ENCODE results near the gene UNC119B. TPM values are rescaled to one million over a fixed set of nuclear protein-coding genes. Genes with fewer than 3 reads are reported as not detected.

UNC119B gene
- total and polyA plus RNA-seq, 2 of the 4 experiments (the other 2 are of a cell fraction), result 8.4 to 21.6 TPM

GRCh38 chr12:120705618-120706017, 4.6 kb upstream of the UNC119B start:
- TF ChIP-seq, protein P1, sequence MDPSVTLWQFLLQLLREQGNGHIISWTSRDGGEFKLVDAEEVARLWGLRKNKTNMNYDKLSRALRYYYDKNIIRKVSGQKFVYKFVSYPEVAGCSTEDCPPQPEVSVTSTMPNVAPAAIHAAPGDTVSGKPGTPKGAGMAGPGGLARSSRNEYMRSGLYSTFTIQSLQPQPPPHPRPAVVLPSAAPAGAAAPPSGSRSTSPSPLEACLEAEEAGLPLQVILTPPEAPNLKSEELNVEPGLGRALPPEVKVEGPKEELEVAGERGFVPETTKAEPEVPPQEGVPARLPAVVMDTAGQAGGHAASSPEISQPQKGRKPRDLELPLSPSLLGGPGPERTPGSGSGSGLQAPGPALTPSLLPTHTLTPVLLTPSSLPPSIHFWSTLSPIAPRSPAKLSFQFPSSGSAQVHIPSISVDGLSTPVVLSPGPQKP (IDR thresholded peaks at IDR 0.05; ENCODE audit: borderline replicate concordance, low read depth, low read length), result no peak
- TF ChIP-seq MAZ (IDR thresholded peaks at IDR 0.05; ENCODE audit: borderline replicate concordance, low read depth, low read length) (no peak), RFX5 (IDR thresholded peaks at IDR 0.05; ENCODE audit: low read depth, low read length) (no peak), CTCF (conservative IDR thresholded peaks at IDR 0.05; ENCODE audit: low read depth, low read length) (no peak), CEBPB (IDR thresholded peaks at IDR 0.05; ENCODE audit: low read depth, low read length) (no peak), MXI1 (IDR thresholded peaks at IDR 0.05; ENCODE audit: borderline replicate concordance, low read depth, low read length) (no peak), BHLHE40 (IDR thresholded peaks at IDR 0.05; ENCODE audit: low read depth, low read length) (no peak), NFE2L2 (IDR thresholded peaks at IDR 0.05; ENCODE audit: low read depth, low read length) (no peak)
- no peak overlapping the region for H3K18ac ChIP-seq (ENCODE audit: low read depth, low read length)
- no peak overlapping the region for H2AFZ ChIP-seq (replicated peaks; ENCODE audit: low read length, poor library complexity)
- no peak for DNase-seq
- no peak overlapping the region for H3K14ac ChIP-seq (replicated peaks; ENCODE audit: low read depth, low read length)
- no peak overlapping the region for H3K27ac ChIP-seq (ENCODE audit: insufficient read depth, low read length)
- BruUV-seq (replicated peaks), result no TSS peak
- no peak overlapping the region for H3K56ac ChIP-seq (ENCODE audit: extremely low read depth, insufficient read depth, low read length)
- H3K27me3 ChIP-seq (ENCODE audit: control insufficient read depth, insufficient read depth, low read length), result no peaks in the 10 kb centered on the region
- peaks cover 0 to 8% of the 10 kb centered on the region in 2 experiments; a peak in 1 of 4 replicates for H3K79me1 ChIP-seq (ENCODE audit: low read depth in 1 of 2, low read length in 2 of 2)
- no peak overlapping the region for H3K4me2 ChIP-seq (ENCODE audit: low read depth, low read length)
- POLR2A ChIA-PET (ENCODE audit: unreplicated experiment), result no interaction called here
- intact Hi-C loops (cut with micrococcal nuclease) (no loop called here), dilution Hi-C loops (cut with HindIII; ENCODE audit: low sequenced_read_pairs, unreplicated experiment) (no loop called here), in situ Hi-C loops (cut with MboI; ENCODE audit: low sequenced_read_pairs) (no loop called here)
- H2BK120ac ChIP-seq (ENCODE audit: low read depth, low read length), result no peak overlapping the region
- no peaks in the 10 kb centered on the region for H4K20me1 ChIP-seq (ENCODE audit: insufficient read depth, low read length)
- H3K4me1 ChIP-seq (ENCODE audit: control insufficient read depth, insufficient read depth, low read length), result no peaks in the 10 kb centered on the region; the same call in 1 of the 2 replicates
- peaks cover 7% of the 10 kb centered on the region; the same call in 1 of the 2 replicates for H3K9me1 ChIP-seq (ENCODE audit: insufficient read depth, low read length)
- ATAC-seq (ENCODE audit: low read depth), result no peak
- no peak overlapping the region for H2BK5ac ChIP-seq (ENCODE audit: low read depth, low read length, poor library complexity, severe bottlenecking)
- H3K4ac ChIP-seq (ENCODE audit: low read depth, low read length), result no peak overlapping the region
- no peak overlapping the region for H4K91ac ChIP-seq (ENCODE audit: insufficient read depth, low read depth, low read length)
- CTCF ChIA-PET, result interaction anchor here (0.7 kb wide), 1 partner anchor 56 kb away, joined by 4 read pairs; no protein-coding TSS in a partner anchor
- WGBS, 2 experiments (ENCODE audit: extremely low coverage in 2 of 2, insufficient read length in 1 of 2), result no CpG with 5 or more reads among the region's 1 CpG
- H3K9ac ChIP-seq (ENCODE audit: low read depth, low read length), result no peak overlapping the region
- no peaks in the 10 kb centered on the region for H3K9me3 ChIP-seq (ENCODE audit: control insufficient read depth, insufficient read depth, low read length)
- H2AK5ac ChIP-seq (ENCODE audit: low read depth, low read length), result no peak overlapping the region
- H2BK15ac ChIP-seq (ENCODE audit: low read depth, low read length), result no peak overlapping the region
- no peak overlapping the region for H2AK9ac ChIP-seq (replicated peaks; ENCODE audit: low read depth, low read length, poor library complexity)
- H3K4me3 ChIP-seq (ENCODE audit: insufficient read depth, low read depth, low read length), result no peak overlapping the region
- no peak overlapping the region for H3K23ac ChIP-seq (ENCODE audit: low read depth, low read length)
- H2BK20ac ChIP-seq (ENCODE audit: low read depth, low read length), result no peak overlapping the region
- H4K8ac ChIP-seq (ENCODE audit: low read depth in 2 of 2, low read length in 2 of 2), result no peak overlapping the region
- H4K5ac ChIP-seq (ENCODE audit: low read depth, low read length), result no peak overlapping the region
- peaks cover 22% of the 10 kb centered on the region for H3K36me3 ChIP-seq (ENCODE audit: control insufficient read depth, insufficient read depth, low read length)

Measured in IMR-90 (cell line).